Measurements from ENCODE around the gene FCSK. TPM values are rescaled to one million over a fixed set of nuclear protein-coding genes. Genes with fewer than 3 reads are reported as not detected.

The FCSK gene
- total RNA-seq, 1 donor from 2014 or later, result 16.1 TPM

- FAIRE-seq (no peak), DNase-seq (ENCODE audit: low read depth) (no peak)
- Histone ChIP-seq H3K4me3 (ENCODE audit: low read depth, low read length) (no peak overlapping the region), H3K27me3 (ENCODE audit: control insufficient read depth, insufficient read depth, low read length) (no peaks in the 10 kb centered on the region), H3K36me3 (ENCODE audit: control insufficient read depth, insufficient read depth, low read length) (peaks cover 6% of the 10 kb centered on the region)
- no peak for TF ChIP-seq CTCF (IDR thresholded peaks at IDR 0.05; ENCODE audit: insufficient read depth, low read length, severe bottlenecking)
Observed at GRCh38 chr16:70474320-70475053, 20.1 kb downstream of the FCSK start.

GRCh38 chr16:70475054-70475871 lies 20.9 kb downstream of the FCSK start:
- no peaks in the 10 kb centered on the region for H3K27me3 ChIP-seq (ENCODE audit: control insufficient read depth, insufficient read depth, low read length)
- TF ChIP-seq CTCF (IDR thresholded peaks at IDR 0.05; ENCODE audit: insufficient read depth, low read length, severe bottlenecking), result no peak
- peaks cover 9% of the 10 kb centered on the region for H3K36me3 ChIP-seq (ENCODE audit: control insufficient read depth, insufficient read depth, low read length)
- no peak overlapping the region for H3K4me3 ChIP-seq (ENCODE audit: low read depth, low read length)
- FAIRE-seq, result no peak
- DNase-seq (ENCODE audit: low read depth), result no peak

- TF ChIP-seq CTCF (IDR thresholded peaks at IDR 0.05; ENCODE audit: insufficient read depth, low read length, severe bottlenecking), result no peak
- FAIRE-seq (peak; percentile 93), DNase-seq (ENCODE audit: low read depth) (peak; percentile 62)
- Histone ChIP-seq H3K36me3 (ENCODE audit: control insufficient read depth, insufficient read depth, low read length) (peaks cover 13% of the 10 kb centered on the region), H3K27me3 (ENCODE audit: control insufficient read depth, insufficient read depth, low read length) (no peaks in the 10 kb centered on the region), H3K4me3 (ENCODE audit: low read depth, low read length) (no peak overlapping the region)
Observed at GRCh38 chr16:70476272-70477020, 22.1 kb downstream of the FCSK start.

- peaks cover 17% of the 10 kb centered on the region for H3K36me3 ChIP-seq (ENCODE audit: control insufficient read depth, insufficient read depth, low read length)
- FAIRE-seq (peak; percentile 40), DNase-seq (ENCODE audit: low read depth) (no peak)
- H3K27me3 ChIP-seq (ENCODE audit: control insufficient read depth, insufficient read depth, low read length), result no peaks in the 10 kb centered on the region
- no peak for TF ChIP-seq CTCF (IDR thresholded peaks at IDR 0.05; ENCODE audit: insufficient read depth, low read length, severe bottlenecking)
- H3K4me3 ChIP-seq (ENCODE audit: low read depth, low read length), result no peak overlapping the region
Observed at GRCh38 chr16:70478169-70478568, 23.8 kb downstream of the FCSK start.

- H3K4me3 ChIP-seq (ENCODE audit: low read depth, low read length), result no peak overlapping the region
- peaks cover 19% of the 10 kb centered on the region for H3K36me3 ChIP-seq (ENCODE audit: control insufficient read depth, insufficient read depth, low read length)
- no peaks in the 10 kb centered on the region for H3K27me3 ChIP-seq (ENCODE audit: control insufficient read depth, insufficient read depth, low read length)
- FAIRE-seq (peak; percentile 32), DNase-seq (ENCODE audit: low read depth) (no peak)
- no peak for TF ChIP-seq CTCF (IDR thresholded peaks at IDR 0.05; ENCODE audit: insufficient read depth, low read length, severe bottlenecking)
Observed at GRCh38 chr16:70478912-70479341, 24.5 kb downstream of the FCSK start.

All from bronchial epithelial cell (primary cell).